OCI-LY3 (cell line): Measurements from ENCODE around the gene PSMB3.

Experiments used
- EZH2phosphoT487 ChIP-seq: fragments of 200-600 bp; shearing (Covaris generic); IDR thresholded peaks from 2 replicates; pipeline ENCODE4 v1.6.1; 2018; ENCODE audit warnings: antibody characterized with exemption, mixed run types, low read depth
- TF ChIP-seq, protein P1 (sequence below): fragments of 200-600, 300-600 bp; sonication (generic); IDR thresholded peaks from 2 replicates; pipeline ENCODE4 v1.5.1; 2014; ENCODE audit warnings: antibody characterized with exemption, low read length, low read depth

DNA sequence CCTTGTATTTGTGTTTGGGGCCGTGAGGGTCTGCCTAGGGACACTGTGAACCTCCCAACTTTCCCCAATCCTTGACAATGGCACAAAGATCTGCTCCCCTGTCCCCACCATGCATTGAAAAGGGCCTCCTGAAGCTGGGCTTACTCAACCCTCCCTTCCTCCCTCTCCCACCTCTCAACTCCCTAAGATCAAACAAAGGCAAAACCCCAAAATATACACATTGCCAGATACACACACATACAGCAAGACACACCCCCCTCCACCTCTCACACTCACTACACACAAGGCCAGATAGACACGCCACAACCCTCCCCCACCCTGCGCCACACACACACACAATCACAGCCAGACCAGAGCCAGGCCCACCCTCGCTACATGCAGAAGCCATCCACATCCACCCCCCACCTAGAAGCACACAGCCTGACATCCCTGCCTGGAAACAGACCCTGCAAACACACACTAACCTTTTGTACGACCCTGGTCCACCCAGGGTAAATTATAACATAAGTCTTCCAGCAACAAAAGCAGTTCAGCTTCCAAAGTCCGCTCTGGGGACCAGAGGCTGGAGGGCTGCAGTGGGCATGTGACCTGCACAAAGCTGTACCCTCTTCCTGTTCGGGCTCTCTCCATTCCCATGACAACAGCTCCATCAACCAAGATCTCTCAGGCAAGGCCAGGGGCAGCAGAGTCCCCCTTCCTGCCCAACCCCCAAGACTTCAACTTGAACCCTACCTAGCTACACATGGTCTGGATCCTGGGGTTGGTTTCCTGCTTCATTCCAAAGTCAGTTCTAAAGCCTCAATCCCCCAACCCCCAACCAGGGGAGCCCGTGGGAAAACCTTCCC lies 6.3 kb upstream of the PSMB3 start:
- TF ChIP-seq, protein P1, sequence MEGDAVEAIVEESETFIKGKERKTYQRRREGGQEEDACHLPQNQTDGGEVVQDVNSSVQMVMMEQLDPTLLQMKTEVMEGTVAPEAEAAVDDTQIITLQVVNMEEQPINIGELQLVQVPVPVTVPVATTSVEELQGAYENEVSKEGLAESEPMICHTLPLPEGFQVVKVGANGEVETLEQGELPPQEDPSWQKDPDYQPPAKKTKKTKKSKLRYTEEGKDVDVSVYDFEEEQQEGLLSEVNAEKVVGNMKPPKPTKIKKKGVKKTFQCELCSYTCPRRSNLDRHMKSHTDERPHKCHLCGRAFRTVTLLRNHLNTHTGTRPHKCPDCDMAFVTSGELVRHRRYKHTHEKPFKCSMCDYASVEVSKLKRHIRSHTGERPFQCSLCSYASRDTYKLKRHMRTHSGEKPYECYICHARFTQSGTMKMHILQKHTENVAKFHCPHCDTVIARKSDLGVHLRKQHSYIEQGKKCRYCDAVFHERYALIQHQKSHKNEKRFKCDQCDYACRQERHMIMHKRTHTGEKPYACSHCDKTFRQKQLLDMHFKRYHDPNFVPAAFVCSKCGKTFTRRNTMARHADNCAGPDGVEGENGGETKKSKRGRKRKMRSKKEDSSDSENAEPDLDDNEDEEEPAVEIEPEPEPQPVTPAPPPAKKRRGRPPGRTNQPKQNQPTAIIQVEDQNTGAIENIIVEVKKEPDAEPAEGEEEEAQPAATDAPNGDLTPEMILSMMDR: no peak
- TF ChIP-seq EZH2phosphoT487: no peak
